K562 (cell line): ENCODE results near the gene NFIC.

ENCODE experiments used
- ATF6 ChIP-seq: sonication (generic); formaldehyde crosslinking; IDR thresholded peaks from 2 replicates; pipeline ENCODE4 v1.4.0; 2020; ENCODE audit warnings: mild to moderate bottlenecking, missing genetic modification reagents
- POLR2AphosphoS2 ChIP-seq: IDR thresholded peaks from 2 replicates; pipeline ENCODE4 v1.6.1; 2012; ENCODE audit warnings: low read length, improper control_type of control experiment
- SREBF2 ChIP-seq: sonication (generic); formaldehyde crosslinking; IDR thresholded peaks from 2 replicates; pipeline ENCODE4 v1.4.0; 2020; ENCODE audit warnings: mild to moderate bottlenecking, missing genetic modification reagents
- ZMIZ1 ChIP-seq, 2 experiments: fragments of 150-350 bp in 1 of 2; IDR thresholded peaks; 2 replicates each; pipeline ENCODE4 v1.6.1; 2012 to 2016; ENCODE audit warnings: low read depth in 2 of 2, low read length in 2 of 2, mild to moderate bottlenecking in 1 of 2, moderate library complexity in 1 of 2
- ZNF3 ChIP-seq: fragments of 250-450 bp; sonication (Bioruptor Pico); IDR thresholded peaks from 2 replicates; pipeline ENCODE4 v1.5.0; 2021; ENCODE audit warnings: mild to moderate bottlenecking, moderate library complexity

DNA sequence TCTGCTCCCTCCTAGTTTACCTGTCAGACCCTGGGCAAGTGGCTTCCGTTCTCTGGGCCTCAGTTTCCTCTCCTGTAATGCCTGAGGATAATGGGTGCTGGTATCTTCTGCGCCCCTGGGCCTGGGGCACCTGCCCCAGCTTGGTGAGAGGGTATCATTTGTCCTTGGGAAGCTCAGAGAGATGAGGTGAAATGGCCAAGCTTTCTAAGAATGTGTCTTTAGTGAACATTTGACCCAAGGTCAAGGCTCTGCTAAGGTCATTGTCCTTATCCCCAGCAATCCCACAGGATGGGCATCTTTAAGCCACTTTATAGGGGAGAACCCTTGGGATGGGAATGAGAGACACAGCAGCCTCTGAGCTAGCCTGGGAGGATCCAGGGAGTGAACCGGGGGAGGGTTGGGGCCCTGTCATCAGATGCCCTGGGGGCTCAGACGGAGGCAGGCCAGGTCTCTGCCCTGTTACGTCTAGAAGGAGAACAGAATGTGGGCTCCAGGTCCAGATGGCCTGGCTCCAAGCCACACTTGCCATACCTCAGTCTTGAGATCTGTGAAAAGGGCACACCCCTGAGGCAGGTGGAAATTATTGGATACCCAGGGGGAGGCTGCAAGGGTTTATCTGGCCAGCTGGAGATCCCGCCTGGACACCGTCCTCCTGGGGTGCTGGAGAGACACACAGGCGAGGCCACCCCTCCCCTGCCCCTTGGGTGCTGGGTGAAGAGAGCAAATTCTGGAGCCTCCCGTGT lies 1.1 kb upstream of the NFIC start:
- TF ChIP-seq POLR2AphosphoS2 (no peak), SREBF2 (CRISPR knock-in tag) (no peak), ZMIZ1 (IDR thresholded peaks at IDR 0.05; ENCODE audit: low read depth in 2 of 2, low read length in 2 of 2) (no peak), ATF6 (CRISPR knock-in tag) (no peak), ZNF3 (no peak)
